NB4 (cell line): ENCODE measurements around the gene PDE4D.

Experiments
- DNase-seq: peaks from one replicate; pipeline ENCODE4 v3.0.0; 2010; ENCODE audit warnings: low read depth
- H3K4me3 ChIP-seq: one replicate; pipeline ENCODE4 v1.5.1; 2011; ENCODE audit warnings: mild to moderate bottlenecking, low read depth, low read length, moderate library complexity
- CTCF ChIP-seq: IDR thresholded peaks from one replicate; pipeline ENCODE4 v1.5.1; 2012; ENCODE audit warnings: low read depth, low read length
- MAX ChIP-seq: IDR thresholded peaks from 2 replicates; pipeline ENCODE4 v1.6.1; 2011; ENCODE audit warnings: low read depth, low read length
- MYC ChIP-seq: IDR thresholded peaks from 2 replicates; pipeline ENCODE4 v1.6.1; 2011; ENCODE audit warnings: low read depth, low read length
- POLR2A ChIP-seq: IDR thresholded peaks from 2 replicates; pipeline ENCODE4 v1.6.1; 2011; ENCODE audit warnings: mild to moderate bottlenecking; ENCODE audit not compliant: insufficient read length; ENCODE audit errors: extremely low read depth

PDE4D gene

GRCh38 chr5:59151162-59151889 is 742.2 kb downstream of the PDE4D start:
- H3K4me3 ChIP-seq: no peak overlapping the region
- no peak for TF ChIP-seq MAX
- TF ChIP-seq MYC: no peak
- no peak for TF ChIP-seq POLR2A
- TF ChIP-seq CTCF: no peak
- DNase-seq: no peak

- no peak overlapping the region for H3K4me3 ChIP-seq
- no peak for TF ChIP-seq POLR2A
- no peak for TF ChIP-seq MAX
- no peak for TF ChIP-seq CTCF
- no peak for TF ChIP-seq MYC
- no peak for DNase-seq
These were observed 743.7 kb downstream of the PDE4D start for GRCh38 chr5:59149827-59150226.

- no peak overlapping the region for H3K4me3 ChIP-seq
- TF ChIP-seq POLR2A (no peak), MAX (no peak), MYC (no peak), CTCF (no peak)
- DNase-seq: no peak
These were observed 744.3 kb downstream of the PDE4D start for GRCh38 chr5:59149271-59149670.

- TF ChIP-seq MAX: no peak
- TF ChIP-seq MYC: no peak
- TF ChIP-seq POLR2A: no peak
- TF ChIP-seq CTCF: no peak
These were observed 746.8 kb downstream of the PDE4D start for GRCh38 chr5:59146729-59147128.

GRCh38 chr5:59143926-59144333 is 749.6 kb downstream of the PDE4D start:
- no peak for TF ChIP-seq MAX
- TF ChIP-seq POLR2A: no peak
- no peak for TF ChIP-seq CTCF
- no peak for TF ChIP-seq MYC
- no peak for DNase-seq
- no peak overlapping the region for H3K4me3 ChIP-seq

More at GRCh38 chr5:59146729-59147128, 746.8 kb downstream of the PDE4D start:
- no peak overlapping the region for H3K4me3 ChIP-seq
- peak; percentile 8 for DNase-seq
